Coronary artery (tissue), 2 donors: ENCODE measurements around the gene RPL22L1.

Experiments
- DNase-seq: peaks from one replicate; pipeline ENCODE4 v3.0.0-alpha.2; 2017; ENCODE audit warnings: low spot score
- H3K27ac ChIP-seq, 2 donors: fragments of 200-600 bp; sonication (generic); one replicate each; pipeline ENCODE4 v1.5.1; 2016 to 2019
- H3K4me3 ChIP-seq: fragments of 200-600 bp; sonication (generic); 2 replicates; pipeline ENCODE4 v1.5.1; 2016; ENCODE audit warnings: mild to moderate bottlenecking, moderate library complexity
- TF ChIP-seq, protein P1 (sequence below): fragments of 200-600 bp; sonication (generic); IDR thresholded peaks from one replicate; pipeline ENCODE4 v1.5.1; 2019; ENCODE audit warnings: antibody characterized with exemption

Gene RPL22L1

GRCh38 chr3:170864525-170865208, 5.3 kb downstream of the RPL22L1 start:
- DNase-seq: no peak
- TF ChIP-seq, protein P1, sequence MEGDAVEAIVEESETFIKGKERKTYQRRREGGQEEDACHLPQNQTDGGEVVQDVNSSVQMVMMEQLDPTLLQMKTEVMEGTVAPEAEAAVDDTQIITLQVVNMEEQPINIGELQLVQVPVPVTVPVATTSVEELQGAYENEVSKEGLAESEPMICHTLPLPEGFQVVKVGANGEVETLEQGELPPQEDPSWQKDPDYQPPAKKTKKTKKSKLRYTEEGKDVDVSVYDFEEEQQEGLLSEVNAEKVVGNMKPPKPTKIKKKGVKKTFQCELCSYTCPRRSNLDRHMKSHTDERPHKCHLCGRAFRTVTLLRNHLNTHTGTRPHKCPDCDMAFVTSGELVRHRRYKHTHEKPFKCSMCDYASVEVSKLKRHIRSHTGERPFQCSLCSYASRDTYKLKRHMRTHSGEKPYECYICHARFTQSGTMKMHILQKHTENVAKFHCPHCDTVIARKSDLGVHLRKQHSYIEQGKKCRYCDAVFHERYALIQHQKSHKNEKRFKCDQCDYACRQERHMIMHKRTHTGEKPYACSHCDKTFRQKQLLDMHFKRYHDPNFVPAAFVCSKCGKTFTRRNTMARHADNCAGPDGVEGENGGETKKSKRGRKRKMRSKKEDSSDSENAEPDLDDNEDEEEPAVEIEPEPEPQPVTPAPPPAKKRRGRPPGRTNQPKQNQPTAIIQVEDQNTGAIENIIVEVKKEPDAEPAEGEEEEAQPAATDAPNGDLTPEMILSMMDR: no peak
- Histone ChIP-seq H3K4me3 (no peak overlapping the region), H3K27ac (no peak overlapping the region)

DNA sequence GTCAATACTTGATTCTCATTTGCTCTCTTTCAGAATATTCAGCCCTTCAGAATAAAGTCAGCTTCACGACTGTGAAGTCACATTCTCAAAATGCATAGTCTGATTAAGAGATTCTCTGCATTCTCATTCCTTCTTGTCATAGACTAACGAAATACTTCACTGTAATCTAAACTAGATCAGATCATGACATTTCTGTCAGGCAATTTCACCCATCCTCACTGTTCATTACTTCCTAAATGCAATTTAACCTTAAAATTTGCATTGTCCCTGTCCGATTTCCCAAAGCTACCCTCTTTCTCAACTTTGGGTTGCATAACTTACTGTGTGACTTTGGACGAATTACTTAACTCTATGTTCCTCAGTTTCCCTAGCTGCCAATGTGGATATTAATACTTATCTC, 6.2 kb downstream of the RPL22L1 start:
- H3K4me3 ChIP-seq: no peak overlapping the region
- DNase-seq: no peak
- TF ChIP-seq, protein P1: no peak
- H3K27ac ChIP-seq: no peak overlapping the region

DNA sequence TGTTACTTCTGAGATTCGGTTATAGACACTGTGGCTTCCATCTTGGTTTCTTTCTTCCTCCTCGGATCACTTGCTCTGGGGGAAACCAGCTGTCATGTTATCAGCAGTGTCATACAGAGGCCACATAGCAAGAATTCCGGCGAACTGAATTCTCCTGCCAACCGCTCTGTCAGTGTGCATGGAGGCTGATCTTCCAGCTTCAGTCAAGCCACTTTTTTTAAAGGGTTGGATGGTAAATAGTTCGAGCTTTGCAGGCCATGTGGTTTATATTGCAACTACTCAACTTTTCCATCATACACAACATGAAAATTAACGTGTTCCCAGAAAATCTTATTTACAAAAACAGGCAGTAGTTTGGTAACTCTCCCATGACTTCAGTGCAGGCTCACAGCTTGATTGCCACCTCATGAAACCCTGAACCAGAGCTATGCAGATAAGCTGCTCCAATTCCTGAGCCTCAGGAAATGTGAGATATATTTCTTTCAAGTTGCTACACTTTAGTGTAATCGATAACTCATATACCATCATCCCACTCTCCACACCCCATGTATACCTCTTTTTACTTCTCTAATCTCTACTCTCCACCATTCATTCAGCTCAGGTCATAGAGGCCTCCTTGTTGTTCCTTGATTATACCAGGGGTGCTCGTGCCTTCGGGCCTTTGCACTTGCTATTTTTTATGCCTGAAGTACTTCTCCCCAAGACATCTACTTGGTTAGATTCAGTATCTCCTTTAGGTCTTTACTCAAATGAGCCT, 7.2 kb downstream of the RPL22L1 start:
- no peak overlapping the region for H3K27ac ChIP-seq
- TF ChIP-seq, protein P1: no peak
- H3K4me3 ChIP-seq: no peak overlapping the region
- DNase-seq: no peak

GRCh38 chr3:170858599-170858998, 11.4 kb downstream of the RPL22L1 start:
- TF ChIP-seq, protein P1: no peak
- H3K4me3 ChIP-seq: no peak overlapping the region
- no peak for DNase-seq
- H3K27ac ChIP-seq: no peak overlapping the region

- TF ChIP-seq, protein P1: no peak
- no peak for DNase-seq
- Histone ChIP-seq H3K27ac (no peak overlapping the region), H3K4me3 (no peak overlapping the region)
These were observed 17.7 kb downstream of the RPL22L1 start for GRCh38 chr3:170852324-170852723.

GRCh38 chr3:170848292-170848917, 21.6 kb downstream of the RPL22L1 start:
- no peak for DNase-seq

More at GRCh38 chr3:170848292-170848917, 21.6 kb downstream of the RPL22L1 start:
- TF ChIP-seq, protein P1: peak; percentile 15
- Histone ChIP-seq H3K4me3 (no peak overlapping the region), H3K27ac (no peak overlapping the region)
